A673 (cell line): ENCODE data around the gene TPX2. TPM values are rescaled to one million over a fixed set of nuclear protein-coding genes. Genes with fewer than 3 reads are reported as not detected.
A peak's percentile ranks its signal among the peaks of the same experiment; 100 is the strongest.

Source experiments
- BruUV-seq: library from RNA; stranded (reverse); fragments of 400-500 nt; replicated peaks from 2 replicates; lab custom pipeline; 2021; lab: Mats Ljungman, UMichigan
- CTCF ChIA-PET: fragments of 300-600 bp; sonication (Branson Sonifier 250); formaldehyde crosslinking; loops from one replicate; lab custom pipeline; 2022; ENCODE audit warnings: antibody characterized with exemption; lab: Charles Lee
- POLR2A ChIA-PET: fragments of 300-600 bp; sonication (Branson Sonifier 250); formaldehyde crosslinking; loops from one replicate; lab custom pipeline; 2022; ENCODE audit warnings: antibody characterized with exemption; ENCODE audit not compliant: low non-redundant PET; lab: Charles Lee
- DNase-seq: peaks from one replicate; pipeline ENCODE4 v3.0.0-alpha.2; 2015; ENCODE audit warnings: low spot score
- H3K27ac ChIP-seq: fragments of 200-600 bp; sonication (generic); 2 replicates; pipeline ENCODE4 v1.5.1; 2016; ENCODE audit warnings: mixed run types, low read depth, mild to moderate bottlenecking, mixed read lengths, antibody characterized with exemption, low read length; ENCODE audit not compliant: poor library complexity, severe bottlenecking
- H3K27me3 ChIP-seq: fragments of 200-600 bp; sonication (generic); replicated peaks from 2 replicates; pipeline ENCODE4 v1.6.1; 2017; ENCODE audit warnings: mixed run types, low read depth, mild to moderate bottlenecking, mixed read lengths, antibody characterized with exemption, low read length; ENCODE audit not compliant: insufficient read depth, poor library complexity
- H3K36me3 ChIP-seq: fragments of 200-600 bp; sonication (generic); 2 replicates; pipeline ENCODE4 v1.6.1; 2016; ENCODE audit warnings: mixed run types, mild to moderate bottlenecking, mixed read lengths, antibody characterized with exemption, low read length; ENCODE audit not compliant: insufficient read depth, poor library complexity, severe bottlenecking
- H3K4me1 ChIP-seq: fragments of 200-600 bp; sonication (generic); 2 replicates; pipeline ENCODE4 v1.6.1; 2017; ENCODE audit warnings: mixed run types, mild to moderate bottlenecking, mixed read lengths, antibody characterized with exemption, low read length; ENCODE audit not compliant: insufficient read depth, poor library complexity, severe bottlenecking
- H3K4me3 ChIP-seq: fragments of 200-600 bp; sonication (generic); 2 replicates; pipeline ENCODE4 v1.5.1; 2016; ENCODE audit warnings: low read depth, mixed run types, mild to moderate bottlenecking, mixed read lengths, low read length; ENCODE audit not compliant: poor library complexity, severe bottlenecking
- H3K9me3 ChIP-seq: fragments of 200-600 bp; sonication (generic); 2 replicates; pipeline ENCODE4 v1.6.1; 2016; ENCODE audit warnings: mixed run types, low read depth, mild to moderate bottlenecking, mixed read lengths, antibody characterized with exemption, low read length; ENCODE audit not compliant: poor library complexity, severe bottlenecking
- CTCF ChIP-seq: fragments of 300-800, 200-600 bp; sonication (generic); conservative IDR thresholded peaks from 2 replicates; pipeline ENCODE4 v1.5.1; 2017; ENCODE audit warnings: low read depth, mild to moderate bottlenecking, antibody characterized with exemption, low read length, moderate library complexity, mixed read lengths
- EZH2 ChIP-seq: fragments of 200-600 bp; sonication (generic); IDR thresholded peaks from 2 replicates; pipeline ENCODE4 v1.6.1; 2017; ENCODE audit warnings: borderline replicate concordance, low read depth, mild to moderate bottlenecking, mixed read lengths, antibody characterized with exemption, low read length; ENCODE audit not compliant: poor library complexity, severe bottlenecking
- intact Hi-C: fragments of 100-400 bp; cut with micrococcal nuclease; formaldehyde crosslinking; loops from one replicate; pipeline ENCODE4 v1.10.0; 2022; ENCODE audit not compliant: unreplicated experiment
- total RNA-seq: library from RNA; stranded (reverse); gene quantifications from 2 replicates; pipeline ENCODE4 v1.2.3, GENCODE V29; 2021

The TPX2 gene
- total RNA-seq, 1 experiment from 2014 or later, result 187 TPM

GRCh38 chr20:31716818-31717477 is 22.1 kb upstream of the TPX2 start:
- ChIA-PET POLR2A (interaction anchor here (0.8 kb wide), 1 partner anchor 98 kb away, joined by 3 read pairs; no protein-coding TSS in a partner anchor), CTCF (no interaction called here)
- peaks cover 75% of the 10 kb centered on the region for H3K4me1 ChIP-seq
- TF ChIP-seq EZH2, result no peak
- no peak for TF ChIP-seq CTCF
- BruUV-seq, result no TSS peak
- H3K27ac ChIP-seq, result peak overlapping the region; percentile 58
- no peaks in the 10 kb centered on the region for H3K9me3 ChIP-seq
- peaks cover 3% of the 10 kb centered on the region for H3K36me3 ChIP-seq
- peak overlapping the region; percentile 6 for H3K4me3 ChIP-seq
- intact Hi-C loops, result no loop called here
- no peak for DNase-seq
- H3K27me3 ChIP-seq, result no peaks in the 10 kb centered on the region

GRCh38 chr20:31717478-31718201 is 21.4 kb upstream of the TPX2 start:
- H3K4me3 ChIP-seq, result no peak overlapping the region
- ChIA-PET POLR2A (no interaction called here), CTCF (no interaction called here)
- BruUV-seq, result no TSS peak
- H3K9me3 ChIP-seq, result no peaks in the 10 kb centered on the region
- H3K4me1 ChIP-seq, result peaks cover 74% of the 10 kb centered on the region
- DNase-seq, result no peak
- H3K27ac ChIP-seq, result no peak overlapping the region
- no peaks in the 10 kb centered on the region for H3K27me3 ChIP-seq
- H3K36me3 ChIP-seq, result peaks cover 3% of the 10 kb centered on the region
- intact Hi-C loops, result no loop called here
- TF ChIP-seq EZH2 (no peak), CTCF (no peak)

GRCh38 chr20:31718952-31719643 is 20.0 kb upstream of the TPX2 start:
- intact Hi-C loops, result no loop called here
- Histone ChIP-seq H3K9me3 (no peaks in the 10 kb centered on the region), H3K36me3 (peaks cover 3% of the 10 kb centered on the region), H3K27me3 (no peaks in the 10 kb centered on the region), H3K27ac (no peak overlapping the region), H3K4me3 (no peak overlapping the region), H3K4me1 (peaks cover 60% of the 10 kb centered on the region)
- POLR2A ChIA-PET, result no interaction called here
- CTCF ChIA-PET, result no interaction called here
- no peak for TF ChIP-seq EZH2
- no peak for TF ChIP-seq CTCF
- no TSS peak for BruUV-seq
- no peak for DNase-seq
